Measurements from ENCODE around the gene SMCO2. TPM values are rescaled to one million over a fixed set of nuclear protein-coding genes. Genes with fewer than 3 reads are reported as not detected.
A peak's percentile ranks its signal among the peaks of the same experiment; 100 is the strongest.

The SMCO2 gene
- 0.78 TPM in 1 of 2 replicates, not detected in the other for total RNA-seq (2014; rRNA removed; shearing (Covaris generic); ENCODE audit: low replicate concordance)

DNA sequence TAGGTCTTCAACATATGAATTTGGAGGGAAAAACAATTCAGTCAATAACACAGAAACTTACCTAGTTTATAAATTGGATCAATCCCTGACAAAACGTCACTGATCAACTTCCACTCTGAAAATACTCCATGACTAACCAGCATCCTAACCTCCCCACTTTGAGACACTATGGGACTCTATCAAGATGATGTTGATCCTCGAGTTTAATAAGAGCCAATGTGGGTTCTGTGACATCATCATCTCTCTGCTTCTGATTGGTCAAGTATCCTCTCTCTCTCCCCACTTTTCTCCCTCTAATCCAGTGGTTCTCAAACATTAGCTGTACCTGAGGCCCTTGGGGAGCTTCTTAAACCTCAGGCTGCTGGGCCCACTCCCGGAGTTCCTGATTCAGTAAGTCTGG lies at the start of gene SMCO2:
Gene SMCO2 (plus strand): TSS at position 301 of the 400 bp plus-strand sequence. CDS start 23,896 bp downstream, outside the sequence.
- DNase-seq (ENCODE audit: low read depth): no peak
- in situ Hi-C loops (cut with HindIII; ENCODE audit: low pct_unique_long_range_greater_than_20kb, low sequenced_read_pairs): no loop called here

DNA sequence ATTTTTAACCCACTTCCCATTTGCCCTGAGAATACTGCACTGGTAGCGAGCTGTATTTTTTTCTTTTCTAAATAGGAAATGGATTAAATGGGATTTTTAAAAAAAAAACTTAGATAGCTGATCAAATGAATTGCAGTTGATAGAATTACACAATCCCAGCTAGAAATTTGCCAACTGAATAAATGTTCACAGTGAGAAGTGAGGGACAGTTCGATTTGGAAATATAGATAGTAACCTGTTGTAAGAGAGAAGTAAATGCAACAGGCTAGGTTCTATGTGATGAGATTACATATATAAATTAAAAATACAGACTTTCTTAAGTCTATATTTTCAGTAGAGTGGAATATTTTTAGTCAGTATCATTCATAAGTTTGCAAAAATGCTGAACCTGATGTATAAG lies 48.1 kb upstream of the SMCO2 start:
- DNase-seq (ENCODE audit: low read depth): no peak

DNA sequence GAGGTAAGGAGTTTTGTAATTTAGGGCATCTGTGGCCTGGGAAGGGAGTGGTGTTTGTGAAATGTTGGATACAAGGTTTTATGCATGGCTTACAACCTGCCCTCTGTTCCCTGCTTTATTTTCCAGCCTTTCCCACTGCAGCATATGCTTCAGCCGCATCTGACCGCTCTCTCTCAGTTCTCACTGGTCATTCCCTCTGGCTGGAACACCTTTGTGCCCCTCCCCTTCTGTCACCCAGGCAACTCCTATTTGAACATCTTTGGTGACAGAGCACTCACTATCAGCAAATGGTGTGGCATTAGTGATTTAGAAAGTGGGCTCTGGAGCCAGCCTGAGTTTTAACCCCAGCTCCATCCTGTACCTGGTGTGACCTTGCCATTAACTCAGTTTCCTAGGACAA lies 47.5 kb upstream of the SMCO2 start:
- in situ Hi-C loops (cut with HindIII; ENCODE audit: low pct_unique_long_range_greater_than_20kb, low sequenced_read_pairs): no loop called here
- DNase-seq (ENCODE audit: low read depth): no peak

More for the DNA sequence above, 48.1 kb upstream of the SMCO2 start:
- in situ Hi-C loops (cut with HindIII; ENCODE audit: low pct_unique_long_range_greater_than_20kb, low sequenced_read_pairs): no loop called here

- in situ Hi-C loops (cut with HindIII; ENCODE audit: low pct_unique_long_range_greater_than_20kb, low sequenced_read_pairs): no loop called here
- no peak for DNase-seq (ENCODE audit: low read depth)
Measured at GRCh38 chr12:27400856-27401354, 45.6 kb upstream of the SMCO2 start.

- no peak for DNase-seq (ENCODE audit: low read depth)
- in situ Hi-C loops (cut with HindIII; ENCODE audit: low pct_unique_long_range_greater_than_20kb, low sequenced_read_pairs): no loop called here
Measured at GRCh38 chr12:27412047-27412446, 34.5 kb upstream of the SMCO2 start.

- in situ Hi-C loops (cut with HindIII; ENCODE audit: low pct_unique_long_range_greater_than_20kb, low sequenced_read_pairs): no loop called here
- no peak for DNase-seq (ENCODE audit: low read depth)
Measured at GRCh38 chr12:27422697-27423096, 23.8 kb upstream of the SMCO2 start.

DNA sequence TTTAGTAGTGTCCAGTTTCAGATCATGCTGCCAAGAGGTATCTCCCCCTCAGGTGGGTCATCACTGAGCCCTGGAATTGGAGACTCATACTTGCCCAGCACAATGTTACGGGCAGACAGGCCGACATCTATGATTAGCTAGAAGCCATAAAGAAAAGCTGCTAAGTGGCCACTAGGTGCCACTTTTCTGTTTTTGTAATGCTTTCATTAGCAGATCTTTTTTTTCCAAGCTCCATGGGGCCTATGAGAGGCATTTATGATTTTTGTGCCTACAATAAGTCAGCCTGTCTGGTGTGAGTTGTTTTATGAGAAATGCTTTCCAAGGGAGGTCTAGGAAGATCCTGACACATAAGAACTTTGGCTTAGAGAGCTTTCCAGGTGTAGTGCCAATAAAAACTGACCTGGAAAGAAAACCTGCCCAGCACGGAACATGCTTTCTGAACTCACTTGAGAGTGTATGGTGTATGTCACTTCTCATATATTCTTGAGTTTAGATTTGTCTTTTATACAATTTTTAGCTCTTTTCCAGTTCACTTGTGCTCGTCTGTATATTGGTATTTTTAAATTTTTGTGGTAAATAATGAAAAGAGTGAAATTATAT lies 21.8 kb upstream of the SMCO2 start:
- DNase-seq (ENCODE audit: low read depth): peak; percentile 40
- in situ Hi-C loops (cut with HindIII; ENCODE audit: low pct_unique_long_range_greater_than_20kb, low sequenced_read_pairs): no loop called here

DNA sequence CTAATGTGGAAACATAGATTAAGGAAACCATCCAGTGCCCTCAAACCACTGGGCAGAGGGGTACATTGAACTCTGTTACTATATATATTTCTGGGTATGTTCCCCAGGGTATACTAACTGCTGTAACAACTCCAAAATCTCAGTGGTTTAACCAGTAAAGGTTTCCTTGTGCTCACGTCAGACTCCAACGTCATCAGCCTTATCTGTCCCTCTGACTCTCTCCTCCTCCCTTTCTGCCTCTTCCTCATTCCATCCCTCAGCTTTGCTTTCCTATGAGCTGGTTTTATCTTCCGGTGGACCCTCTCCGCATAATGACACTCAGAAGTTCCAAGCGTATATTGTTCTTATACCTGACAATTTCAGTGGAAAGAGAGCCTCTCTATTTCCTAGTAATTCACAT lies 21.2 kb upstream of the SMCO2 start:
- in situ Hi-C loops (cut with HindIII; ENCODE audit: low pct_unique_long_range_greater_than_20kb, low sequenced_read_pairs): no loop called here
- no peak for DNase-seq (ENCODE audit: low read depth)

DNA sequence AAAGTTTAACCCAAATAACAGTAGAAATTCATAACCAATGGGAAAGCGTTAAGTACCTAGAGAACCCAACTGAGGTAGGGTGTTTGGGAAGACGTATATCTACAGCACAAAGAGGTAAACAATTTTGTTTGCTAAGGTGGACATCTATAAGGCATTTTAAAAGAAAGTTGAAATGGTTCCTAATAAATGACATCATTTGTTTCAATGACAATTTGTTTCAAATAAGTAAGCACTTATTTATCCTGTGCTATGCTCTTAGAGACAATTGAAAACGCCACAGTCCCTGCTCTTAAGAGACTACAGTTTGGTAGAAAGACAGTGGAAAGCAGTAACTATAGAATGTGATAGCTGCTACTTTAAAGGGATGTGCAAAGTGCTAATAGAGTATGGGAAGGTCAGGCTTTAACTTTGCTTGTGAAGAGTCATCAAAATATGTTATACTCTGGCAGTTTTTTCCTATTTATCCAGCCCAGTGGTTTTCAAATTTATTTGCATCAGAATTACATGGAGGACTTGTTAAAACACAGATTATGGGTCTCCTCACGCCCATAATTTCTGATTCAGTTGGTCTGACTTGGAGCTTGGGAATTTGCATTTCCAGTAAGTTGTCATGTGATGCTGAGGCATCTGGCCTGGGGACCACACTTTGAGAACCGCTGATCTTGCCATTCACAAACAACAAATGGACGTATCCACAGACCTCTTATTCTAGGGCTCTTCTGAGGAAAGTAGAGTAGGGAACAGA lies 19.6 kb upstream of the SMCO2 start:
- no peak for DNase-seq (ENCODE audit: low read depth)
- in situ Hi-C loops (cut with HindIII; ENCODE audit: low pct_unique_long_range_greater_than_20kb, low sequenced_read_pairs): no loop called here

GRCh38 chr12:27427824-27428223 lies 18.7 kb upstream of the SMCO2 start:
- DNase-seq (ENCODE audit: low read depth): no peak
- in situ Hi-C loops (cut with HindIII; ENCODE audit: low pct_unique_long_range_greater_than_20kb, low sequenced_read_pairs): no loop called here

DNA sequence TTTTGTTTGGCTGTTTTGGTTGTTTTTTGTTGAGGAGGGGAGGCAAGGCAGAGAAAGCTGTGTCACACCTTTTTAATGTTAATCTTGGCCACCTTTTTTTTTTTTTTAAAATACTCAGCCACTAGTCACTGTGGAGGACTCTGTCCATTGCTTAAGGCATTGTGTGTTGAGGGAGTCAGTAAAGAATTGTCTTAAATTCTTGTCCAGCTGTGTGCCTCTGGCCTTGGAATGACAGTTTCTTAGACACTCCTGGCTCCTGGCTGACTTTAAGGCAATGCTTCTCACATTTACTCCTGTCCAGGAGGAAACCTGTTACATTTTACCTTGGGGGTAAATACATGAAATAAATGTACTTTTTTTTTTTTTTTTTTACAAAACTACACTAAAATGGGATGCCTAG lies 18.1 kb upstream of the SMCO2 start:
- in situ Hi-C loops (cut with HindIII; ENCODE audit: low pct_unique_long_range_greater_than_20kb, low sequenced_read_pairs): no loop called here
- no peak for DNase-seq (ENCODE audit: low read depth)

GRCh38 chr12:27429606-27430005 lies 16.9 kb upstream of the SMCO2 start:
- DNase-seq (ENCODE audit: low read depth): no peak
- in situ Hi-C loops (cut with HindIII; ENCODE audit: low pct_unique_long_range_greater_than_20kb, low sequenced_read_pairs): no loop called here

DNA sequence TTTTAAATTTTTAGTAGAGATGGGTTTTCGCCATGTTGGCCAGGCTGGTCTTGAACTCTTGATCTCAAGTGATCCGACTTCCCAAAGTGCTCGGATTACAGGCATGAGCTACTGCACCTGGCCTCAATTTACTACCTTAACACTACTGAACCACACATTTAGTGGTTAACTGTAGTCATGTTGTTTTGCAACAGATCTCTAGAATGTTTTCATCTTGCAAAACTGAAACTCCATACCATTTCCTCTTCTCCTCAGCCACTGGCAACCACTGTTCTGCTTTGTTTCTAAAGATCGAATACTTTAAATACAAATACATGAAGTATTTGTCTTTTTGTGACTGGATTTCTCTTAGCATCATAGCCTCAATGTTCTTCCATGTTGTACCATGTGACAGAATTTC lies 15.4 kb upstream of the SMCO2 start:
- DNase-seq (ENCODE audit: low read depth): no peak
- in situ Hi-C loops (cut with HindIII; ENCODE audit: low pct_unique_long_range_greater_than_20kb, low sequenced_read_pairs): no loop called here

DNA sequence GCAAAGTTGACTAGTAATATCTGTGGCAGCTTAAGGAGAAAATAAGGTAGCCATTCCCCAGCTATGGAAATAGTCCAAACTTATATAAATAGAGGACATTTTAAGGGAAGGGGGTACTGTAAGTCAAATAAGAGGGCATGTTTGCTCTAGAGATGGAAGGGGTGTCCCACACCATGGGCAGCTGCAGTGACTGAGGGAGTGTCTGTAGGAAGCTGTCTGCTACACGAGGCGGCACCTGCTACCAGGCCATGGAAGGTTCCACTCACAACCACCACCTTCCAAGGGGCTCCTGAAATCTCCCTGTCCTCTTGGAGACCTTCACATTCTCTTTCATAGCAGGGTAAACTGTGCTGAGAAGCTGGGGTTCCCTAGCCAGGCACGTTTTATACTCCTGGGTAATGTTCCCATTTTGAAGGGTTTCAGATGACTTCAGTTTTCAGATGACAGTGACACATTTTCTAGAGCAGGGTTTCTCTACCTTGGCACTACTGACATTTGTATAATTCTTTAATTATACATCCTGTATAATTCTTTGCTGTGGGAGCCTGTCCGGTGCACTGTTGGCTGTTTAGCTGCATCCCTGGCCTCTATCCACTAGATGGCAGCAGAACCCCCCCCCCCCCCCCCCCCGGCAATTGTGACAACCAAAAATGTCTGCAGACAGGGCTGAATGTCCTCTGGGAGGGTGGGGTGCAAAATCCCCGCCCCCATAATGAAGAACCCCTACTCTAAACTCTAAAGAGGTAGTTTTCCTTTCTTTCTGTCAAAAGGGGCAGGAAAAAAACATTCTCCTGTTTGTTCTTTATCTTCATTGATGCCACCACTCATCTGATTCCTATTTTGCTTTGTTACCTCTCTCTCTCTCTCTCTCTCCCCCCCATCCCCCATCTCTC lies 11.6 kb upstream of the SMCO2 start:
- no peak for DNase-seq (ENCODE audit: low read depth)
- in situ Hi-C loops (cut with HindIII; ENCODE audit: low pct_unique_long_range_greater_than_20kb, low sequenced_read_pairs): no loop called here

GRCh38 chr12:27436029-27436428 lies 10.5 kb upstream of the SMCO2 start:
- DNase-seq (ENCODE audit: low read depth): peak; percentile 14
- in situ Hi-C loops (cut with HindIII; ENCODE audit: low pct_unique_long_range_greater_than_20kb, low sequenced_read_pairs): no loop called here

- in situ Hi-C loops (cut with HindIII; ENCODE audit: low pct_unique_long_range_greater_than_20kb, low sequenced_read_pairs): no loop called here
- no peak for DNase-seq (ENCODE audit: low read depth)
Measured at GRCh38 chr12:27436768-27437167, 9.8 kb upstream of the SMCO2 start.

- in situ Hi-C loops (cut with HindIII; ENCODE audit: low pct_unique_long_range_greater_than_20kb, low sequenced_read_pairs): no loop called here
- no peak for DNase-seq (ENCODE audit: low read depth)
Measured at GRCh38 chr12:27437839-27438238, 8.7 kb upstream of the SMCO2 start.

DNA sequence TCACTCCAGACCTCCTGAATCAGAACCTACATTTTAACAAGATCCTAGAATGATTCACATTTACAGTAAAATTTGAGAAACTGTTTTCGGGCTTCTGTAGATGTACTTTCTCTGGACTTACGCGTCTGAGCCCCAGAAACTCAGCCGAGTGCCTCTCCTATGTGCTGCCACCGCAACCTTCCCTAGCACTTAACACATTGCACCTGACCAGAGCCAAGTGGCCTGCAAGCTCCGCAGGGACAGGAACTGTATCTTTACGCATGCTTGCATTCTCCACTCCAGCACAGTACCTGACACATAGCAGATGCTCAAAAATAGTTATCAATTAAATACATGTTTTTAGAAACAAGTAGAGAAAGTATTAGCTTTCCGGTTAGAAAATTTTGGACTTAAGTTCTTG lies 1.2 kb downstream of the SMCO2 start:
- DNase-seq (ENCODE audit: low read depth): no peak
- in situ Hi-C loops (cut with HindIII; ENCODE audit: low pct_unique_long_range_greater_than_20kb, low sequenced_read_pairs): no loop called here

DNA sequence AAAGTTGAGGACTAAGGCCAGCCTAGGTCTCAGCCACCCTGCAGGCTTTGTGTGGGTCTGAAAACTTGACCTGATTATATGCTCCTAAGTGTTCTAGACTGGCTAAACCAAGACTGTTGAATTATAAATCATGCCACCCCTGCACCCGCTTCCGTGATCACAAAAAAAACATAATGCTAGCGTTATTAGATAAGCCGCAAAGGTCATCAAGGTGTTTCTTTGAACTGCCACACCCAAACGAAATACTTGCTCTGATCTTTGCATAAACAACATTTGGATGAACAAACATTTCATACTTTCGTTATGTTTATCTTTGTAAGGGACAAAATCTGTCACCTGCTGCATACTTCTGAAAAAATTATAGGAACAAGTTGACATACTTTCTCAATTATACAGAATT lies 2.5 kb downstream of the SMCO2 start:
- in situ Hi-C loops (cut with HindIII; ENCODE audit: low pct_unique_long_range_greater_than_20kb, low sequenced_read_pairs): no loop called here

More for the DNA sequence above, 2.5 kb downstream of the SMCO2 start:
- DNase-seq (ENCODE audit: low read depth): no peak
